Mammary epithelial cell (primary cell): Measurements from ENCODE around the gene IL1R2.

Source experiments
- CTCF ChIP-seq, 2 donors: IDR thresholded peaks in 1 of 2; conservative IDR thresholded peaks in 1 of 2; 2 replicates each; pipeline ENCODE4 v1.5.1; 2011 to 2012; ENCODE audit warnings: inconsistent platforms in 2 of 2, low read length in 2 of 2, mild to moderate bottlenecking in 2 of 2, control low read depth in 1 of 2, low read depth in 1 of 2; ENCODE audit not compliant: insufficient read depth in 1 of 2; ENCODE audit errors: extremely low read depth in 1 of 2
- EZH2 ChIP-seq: IDR thresholded peaks from 2 replicates; pipeline ENCODE4 v1.6.1; 2012; ENCODE audit warnings: low read length, inconsistent platforms, borderline replicate concordance

- TF ChIP-seq CTCF (conservative IDR thresholded peaks at IDR 0.05 in 1 of 2, IDR thresholded peaks at IDR 0.05 in 1 of 2; ENCODE audit: extremely low read depth in 1 of 2, insufficient read depth in 1 of 2, low read depth in 1 of 2, low read length in 2 of 2) (no peak), EZH2 (no peak)
Measured at GRCh38 chr2:102029952-102030351, 38.2 kb downstream of the IL1R2 start.
